ENCODE measurements around the gene C5orf58.

The C5orf58 gene

DNA sequence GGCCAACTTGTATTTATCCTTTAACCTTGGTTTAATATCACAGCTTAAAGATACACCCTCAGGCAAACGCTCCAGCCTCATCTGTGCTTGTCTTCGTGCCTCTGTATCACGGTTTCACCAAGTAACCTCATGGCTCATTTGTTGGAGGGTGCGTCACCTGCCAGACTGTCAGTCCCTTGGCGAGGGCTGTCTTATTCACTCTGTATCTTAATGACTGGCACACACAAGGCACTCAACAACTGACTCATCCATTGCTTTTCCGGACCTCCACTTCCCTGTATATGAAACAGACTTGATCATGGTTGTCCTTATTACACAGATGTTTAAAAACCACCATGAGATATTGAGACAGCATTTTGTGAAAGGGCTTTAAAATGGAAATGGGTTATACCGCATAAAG lies 36.8 kb downstream of the C5orf58 start:
- Histone ChIP-seq H3K36me3 (ENCODE audit: insufficient read depth, low read length) (peaks cover 87% of the 10 kb centered on the region), H3K9me3 (ENCODE audit: insufficient read depth, low read depth, low read length) (no peaks in the 10 kb centered on the region), H3K4me3 (ENCODE audit: low read length, poor library complexity, severe bottlenecking) (no peak overlapping the region), H3K4me1 (ENCODE audit: insufficient read depth, low read length, poor library complexity, severe bottlenecking) (peaks cover 13% of the 10 kb centered on the region), H3K27me3 (ENCODE audit: insufficient read depth, low read length, poor library complexity, severe bottlenecking) (no peaks in the 10 kb centered on the region), H3K79me2 (ENCODE audit: insufficient read depth, low read length) (peaks cover 23% of the 10 kb centered on the region), H3K9me2 (replicated peaks; ENCODE audit: low read depth, low read length) (no peaks in the 10 kb centered on the region), H3F3A (ENCODE audit: low read depth) (no peaks in the 10 kb centered on the region), H2AFZ (ENCODE audit: low read length) (no peak overlapping the region), H3K9ac (ENCODE audit: low read depth, low read length, poor library complexity, severe bottlenecking) (no peak overlapping the region), H3K4me2 (ENCODE audit: low read depth, low read length, poor library complexity, severe bottlenecking) (no peak overlapping the region), H4K20me1 (ENCODE audit: insufficient read depth, low read length, poor library complexity, severe bottlenecking) (peaks cover 15% of the 10 kb centered on the region)
- TF ChIP-seq, protein P1, sequence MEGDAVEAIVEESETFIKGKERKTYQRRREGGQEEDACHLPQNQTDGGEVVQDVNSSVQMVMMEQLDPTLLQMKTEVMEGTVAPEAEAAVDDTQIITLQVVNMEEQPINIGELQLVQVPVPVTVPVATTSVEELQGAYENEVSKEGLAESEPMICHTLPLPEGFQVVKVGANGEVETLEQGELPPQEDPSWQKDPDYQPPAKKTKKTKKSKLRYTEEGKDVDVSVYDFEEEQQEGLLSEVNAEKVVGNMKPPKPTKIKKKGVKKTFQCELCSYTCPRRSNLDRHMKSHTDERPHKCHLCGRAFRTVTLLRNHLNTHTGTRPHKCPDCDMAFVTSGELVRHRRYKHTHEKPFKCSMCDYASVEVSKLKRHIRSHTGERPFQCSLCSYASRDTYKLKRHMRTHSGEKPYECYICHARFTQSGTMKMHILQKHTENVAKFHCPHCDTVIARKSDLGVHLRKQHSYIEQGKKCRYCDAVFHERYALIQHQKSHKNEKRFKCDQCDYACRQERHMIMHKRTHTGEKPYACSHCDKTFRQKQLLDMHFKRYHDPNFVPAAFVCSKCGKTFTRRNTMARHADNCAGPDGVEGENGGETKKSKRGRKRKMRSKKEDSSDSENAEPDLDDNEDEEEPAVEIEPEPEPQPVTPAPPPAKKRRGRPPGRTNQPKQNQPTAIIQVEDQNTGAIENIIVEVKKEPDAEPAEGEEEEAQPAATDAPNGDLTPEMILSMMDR (conservative IDR thresholded peaks at IDR 0.05; ENCODE audit: low read length), result no peak
- TF ChIP-seq EZH2phosphoT487 (IDR thresholded peaks at IDR 0.05; ENCODE audit: borderline replicate concordance), result no peak

DNA sequence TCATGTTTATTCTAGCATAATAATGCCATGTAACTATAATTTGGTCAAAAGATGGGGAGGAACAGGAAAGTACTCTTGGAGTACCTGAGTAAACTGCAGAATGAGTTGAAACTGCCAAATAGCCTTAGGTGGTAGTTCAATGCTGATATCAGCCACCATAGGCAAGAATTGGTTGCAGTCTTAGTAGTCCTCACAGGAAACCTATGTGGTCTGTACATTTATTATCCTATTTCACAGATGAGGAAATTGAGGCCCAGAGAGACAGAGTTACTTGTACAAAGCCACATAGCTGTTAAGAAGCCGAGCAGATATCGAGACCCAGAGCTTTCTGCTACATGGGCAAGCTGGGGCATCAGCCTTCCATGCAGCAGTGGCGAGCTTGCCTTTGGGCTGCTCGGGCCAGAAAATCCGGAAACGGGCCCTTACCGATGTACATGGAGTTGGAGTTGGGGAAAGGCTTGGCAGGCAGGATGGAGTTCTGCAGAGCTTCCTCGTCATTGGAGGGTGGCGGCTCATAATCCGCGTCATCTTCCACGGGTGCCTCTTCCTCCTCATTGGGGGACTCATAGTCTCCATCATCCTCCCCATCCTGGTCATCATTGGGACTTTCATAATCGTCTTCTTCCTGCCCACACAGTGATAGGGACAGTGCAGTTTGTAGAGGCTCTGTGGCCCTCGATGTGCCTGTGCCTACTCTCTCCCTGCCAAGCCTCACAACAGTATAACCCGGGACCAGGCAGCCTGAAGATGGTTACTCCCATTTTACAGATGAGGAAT lies 37.7 kb downstream of the C5orf58 start:
- no peaks in the 10 kb centered on the region for H3F3A ChIP-seq (ENCODE audit: low read depth)
- H3K4me1 ChIP-seq (ENCODE audit: insufficient read depth, low read length, poor library complexity, severe bottlenecking), result peaks cover 18% of the 10 kb centered on the region
- H3K9me3 ChIP-seq (ENCODE audit: insufficient read depth, low read depth, low read length), result no peaks in the 10 kb centered on the region
- H4K20me1 ChIP-seq (ENCODE audit: insufficient read depth, low read length, poor library complexity, severe bottlenecking), result peaks cover 15% of the 10 kb centered on the region
- no peak overlapping the region for H2AFZ ChIP-seq (ENCODE audit: low read length)
- H3K4me3 ChIP-seq (ENCODE audit: low read length, poor library complexity, severe bottlenecking), result no peak overlapping the region
- no peak overlapping the region for H3K9ac ChIP-seq (ENCODE audit: low read depth, low read length, poor library complexity, severe bottlenecking)
- TF ChIP-seq, protein P1 (conservative IDR thresholded peaks at IDR 0.05; ENCODE audit: low read length), result no peak
- TF ChIP-seq EZH2phosphoT487 (IDR thresholded peaks at IDR 0.05; ENCODE audit: borderline replicate concordance), result no peak
- no peaks in the 10 kb centered on the region for H3K27me3 ChIP-seq (ENCODE audit: insufficient read depth, low read length, poor library complexity, severe bottlenecking)
- H3K4me2 ChIP-seq (ENCODE audit: low read depth, low read length, poor library complexity, severe bottlenecking), result no peak overlapping the region
- peaks cover 29% of the 10 kb centered on the region for H3K79me2 ChIP-seq (ENCODE audit: insufficient read depth, low read length)
- H3K9me2 ChIP-seq (replicated peaks; ENCODE audit: low read depth, low read length), result no peaks in the 10 kb centered on the region
- peaks cover 94% of the 10 kb centered on the region for H3K36me3 ChIP-seq (ENCODE audit: insufficient read depth, low read length)

GRCh38 chr5:170273968-170274710 lies 41.4 kb downstream of the C5orf58 start:
- Histone ChIP-seq H3K36me3 (ENCODE audit: insufficient read depth, low read length) (peaks cover 72% of the 10 kb centered on the region), H3K79me2 (ENCODE audit: insufficient read depth, low read length) (peaks cover 41% of the 10 kb centered on the region), H3K4me2 (ENCODE audit: low read depth, low read length, poor library complexity, severe bottlenecking) (no peak overlapping the region), H3K4me1 (ENCODE audit: insufficient read depth, low read length, poor library complexity, severe bottlenecking) (peaks cover 30% of the 10 kb centered on the region), H3K27me3 (ENCODE audit: insufficient read depth, low read length, poor library complexity, severe bottlenecking) (no peaks in the 10 kb centered on the region), H3K9ac (ENCODE audit: low read depth, low read length, poor library complexity, severe bottlenecking) (no peak overlapping the region), H3K9me3 (ENCODE audit: insufficient read depth, low read depth, low read length) (no peaks in the 10 kb centered on the region), H4K20me1 (ENCODE audit: insufficient read depth, low read length, poor library complexity, severe bottlenecking) (no peaks in the 10 kb centered on the region), H3K9me2 (replicated peaks; ENCODE audit: low read depth, low read length) (no peaks in the 10 kb centered on the region), H3F3A (ENCODE audit: low read depth) (peaks cover 2% of the 10 kb centered on the region; the same call in 1 of the 2 replicates), H2AFZ (ENCODE audit: low read length) (no peak overlapping the region), H3K4me3 (ENCODE audit: low read length, poor library complexity, severe bottlenecking) (no peak overlapping the region)
- TF ChIP-seq, protein P1 (conservative IDR thresholded peaks at IDR 0.05; ENCODE audit: low read length), result peak; percentile 57
- TF ChIP-seq EZH2phosphoT487 (IDR thresholded peaks at IDR 0.05; ENCODE audit: borderline replicate concordance), result no peak

Data from Loucy (cell line).